Measurements from ENCODE around the gene ART3.

The ART3 gene

GRCh38 chr4:76153356-76153755, 78.8 kb downstream of the ART3 start:
- DNase-seq: no peak

GRCh38 chr4:76155979-76156378, 81.5 kb downstream of the ART3 start:
- no peak for DNase-seq

GRCh38 chr4:76156635-76157034, 82.1 kb downstream of the ART3 start:
- DNase-seq: no peak

GRCh38 chr4:76160355-76160754, 85.8 kb downstream of the ART3 start:
- DNase-seq: no peak
